Large intestine (tissue), 3 donors: ENCODE measurements around the gene CRYBG1. TPM values are rescaled to one million over a fixed set of nuclear protein-coding genes. Genes with fewer than 3 reads are reported as not detected.
"Not testable (repeated sequence)": the region's sequence is repeated elsewhere in the genome, so short reads cannot be mapped to it uniquely, and the experiment has no call there.

Experiments
- DNase-seq, 2 donors: peaks; one replicate each; pipeline versions ENCODE4 v3.0.0 to v3.0.0-alpha.2; 2013
- H3K27ac ChIP-seq: one replicate; pipeline ENCODE4 v1.5.1; 2013; ENCODE audit warnings: low read length
- H3K27me3 ChIP-seq: 2 replicates; pipeline ENCODE4 v1.6.1; 2013; ENCODE audit warnings: low read length; ENCODE audit not compliant: control insufficient read depth, insufficient read depth
- H3K36me3 ChIP-seq: 2 replicates; pipeline ENCODE4 v1.6.1; 2013; ENCODE audit warnings: low read length; ENCODE audit not compliant: control insufficient read depth, insufficient read depth
- H3K4me1 ChIP-seq: one replicate; pipeline ENCODE4 v1.6.1; 2013; ENCODE audit warnings: low read length; ENCODE audit not compliant: control insufficient read depth, insufficient read depth
- H3K4me3 ChIP-seq: one replicate; pipeline ENCODE4 v1.5.1; 2013; ENCODE audit warnings: low read length
- H3K9me3 ChIP-seq: one replicate; pipeline ENCODE4 v1.6.1; 2013; ENCODE audit warnings: mild to moderate bottlenecking, low read depth, low read length, moderate library complexity; ENCODE audit not compliant: control insufficient read depth
- whole genome bisulfite sequencing: methylation state at CpG from one replicate; pipeline ENCODE4 v1.1.5; 2013; ENCODE audit warnings: low lambda C conversion rate; ENCODE audit not compliant: insufficient coverage; 5-methylcytosine and 5-hydroxymethylcytosine counted together
- polyA plus RNA-seq: library from polyadenylated mRNA; unstranded; fragments of 120-200 nt; gene quantifications from one replicate; pipeline ENCODE4 v1.2.1, GENCODE V29; 2013

The CRYBG1 gene
- polyA plus RNA-seq, 1 donor = 26.5 TPM

- no peaks in the 10 kb centered on the region for H3K4me1 ChIP-seq
- no peak overlapping the region for H3K4me3 ChIP-seq
- no CpG with 5 or more reads among the region's 16 CpGs for WGBS
- no peak for DNase-seq
- H3K36me3 ChIP-seq = peaks cover 5% of the 10 kb centered on the region
- H3K27me3 ChIP-seq = no peaks in the 10 kb centered on the region
- H3K27ac ChIP-seq = no peak overlapping the region
- no peaks in the 10 kb centered on the region for H3K9me3 ChIP-seq
Measured at GRCh38 chr6:106574741-106575458, 214.4 kb downstream of the CRYBG1 start.

GRCh38 chr6:106579281-106579680, 218.8 kb downstream of the CRYBG1 start:
- WGBS = 82% methylated on average over 2 of the region's 2 CpGs
- DNase-seq = no peak
- no peak overlapping the region for H3K27ac ChIP-seq
- H3K9me3 ChIP-seq = no peaks in the 10 kb centered on the region
- H3K4me1 ChIP-seq = no peaks in the 10 kb centered on the region
- no peak overlapping the region for H3K4me3 ChIP-seq
- H3K27me3 ChIP-seq = no peaks in the 10 kb centered on the region
- peaks cover 11% of the 10 kb centered on the region for H3K36me3 ChIP-seq

- Histone ChIP-seq H3K27ac (no peak overlapping the region), H3K4me1 (no peaks in the 10 kb centered on the region), H3K4me3 (no peak overlapping the region), H3K36me3 (peaks cover 11% of the 10 kb centered on the region), H3K9me3 (no peaks in the 10 kb centered on the region), H3K27me3 (no peaks in the 10 kb centered on the region)
- WGBS = no CpG with 5 or more reads among the region's 1 CpG
- DNase-seq = no peak
Measured at GRCh38 chr6:106581468-106581867, 221.0 kb downstream of the CRYBG1 start.

- DNase-seq = no peak
- Histone ChIP-seq H3K9me3 (no peaks in the 10 kb centered on the region), H3K4me3 (no peak overlapping the region), H3K27ac (no peak overlapping the region), H3K36me3 (peaks cover 18% of the 10 kb centered on the region), H3K27me3 (no peaks in the 10 kb centered on the region), H3K4me1 (no peaks in the 10 kb centered on the region)
- WGBS = no CpG with 5 or more reads among the region's 4 CpGs
Measured at GRCh38 chr6:106586815-106587415, 226.4 kb downstream of the CRYBG1 start.

- not testable (repeated sequence) for H3K27ac ChIP-seq, H3K36me3 ChIP-seq, H3K4me1 ChIP-seq, H3K9me3 ChIP-seq, DNase-seq, H3K27me3 ChIP-seq, H3K4me3 ChIP-seq
- WGBS = no CpG with 5 or more reads among the region's 5 CpGs
Measured at GRCh38 chr6:106588937-106589336, 228.4 kb downstream of the CRYBG1 start.

- WGBS = 88% methylated on average over 1 of the region's 3 CpGs
- no peaks in the 10 kb centered on the region for H3K4me1 ChIP-seq
- H3K36me3 ChIP-seq = peaks cover 9% of the 10 kb centered on the region
- no peaks in the 10 kb centered on the region for H3K9me3 ChIP-seq
- H3K27ac ChIP-seq = no peak overlapping the region
- no peak overlapping the region for H3K4me3 ChIP-seq
- no peaks in the 10 kb centered on the region for H3K27me3 ChIP-seq
- no peak for DNase-seq
Measured at GRCh38 chr6:106591111-106591825, 230.8 kb downstream of the CRYBG1 start.

GRCh38 chr6:106599440-106599839, 238.9 kb downstream of the CRYBG1 start:
- H3K9me3 ChIP-seq = no peaks in the 10 kb centered on the region
- H3K4me1 ChIP-seq = no peaks in the 10 kb centered on the region
- no peaks in the 10 kb centered on the region for H3K36me3 ChIP-seq
- DNase-seq = no peak
- no peak overlapping the region for H3K27ac ChIP-seq
- no peaks in the 10 kb centered on the region for H3K27me3 ChIP-seq
- WGBS = 80% methylated on average over 1 of the region's 2 CpGs
- H3K4me3 ChIP-seq = no peak overlapping the region

- H3K36me3 ChIP-seq = no peaks in the 10 kb centered on the region
- no peaks in the 10 kb centered on the region for H3K9me3 ChIP-seq
- no peaks in the 10 kb centered on the region for H3K27me3 ChIP-seq
- no peaks in the 10 kb centered on the region for H3K4me1 ChIP-seq
- no CpG with 5 or more reads among the region's 2 CpGs for WGBS
- no peak overlapping the region for H3K4me3 ChIP-seq
- H3K27ac ChIP-seq = no peak overlapping the region
- DNase-seq = no peak
Measured at GRCh38 chr6:106600329-106600728, 239.8 kb downstream of the CRYBG1 start.

- WGBS = 0% methylated on average over 1 of the region's 2 CpGs
- no peaks in the 10 kb centered on the region for H3K27me3 ChIP-seq
- peak; percentile 33 to 54 for DNase-seq
- no peaks in the 10 kb centered on the region for H3K9me3 ChIP-seq
- H3K27ac ChIP-seq = no peak overlapping the region
- no peaks in the 10 kb centered on the region for H3K4me1 ChIP-seq
- no peak overlapping the region for H3K4me3 ChIP-seq
- no peaks in the 10 kb centered on the region for H3K36me3 ChIP-seq
Measured at GRCh38 chr6:106608080-106608668, 247.7 kb downstream of the CRYBG1 start.

- peak; percentile 10 to 29 for DNase-seq
- H3K27ac ChIP-seq = no peak overlapping the region
- no peaks in the 10 kb centered on the region for H3K36me3 ChIP-seq
- no peak overlapping the region for H3K4me3 ChIP-seq
- H3K27me3 ChIP-seq = no peaks in the 10 kb centered on the region
- no peaks in the 10 kb centered on the region for H3K9me3 ChIP-seq
- WGBS = 70% methylated on average over 2 of the region's 6 CpGs
- no peaks in the 10 kb centered on the region for H3K4me1 ChIP-seq
Measured at GRCh38 chr6:106609699-106610098, 249.2 kb downstream of the CRYBG1 start.
